Esophagus squamous epithelium (tissue), 4 donors: ENCODE results near the gene ANGPT4.

Source experiments
- POLR2A ChIP-seq, 4 donors: fragments of 450-650 bp; IDR thresholded peaks; one replicate each; pipeline ENCODE4 v1.6.1; 2017; ENCODE audit warnings: antibody characterized with exemption in 4 of 4, mild to moderate bottlenecking in 4 of 4, moderate library complexity in 3 of 4
- TF ChIP-seq, protein P1 (sequence below), 6 experiments: fragments of 450-650 bp in 4 of 6; fragments of 200-600 bp in 2 of 6; sonication (generic) in 2 of 6; IDR thresholded peaks; one replicate each; pipeline ENCODE4 v1.5.1; 2016 to 2019; ENCODE audit warnings: antibody characterized with exemption in 6 of 6, mild to moderate bottlenecking in 4 of 6, moderate library complexity in 4 of 6

DNA sequence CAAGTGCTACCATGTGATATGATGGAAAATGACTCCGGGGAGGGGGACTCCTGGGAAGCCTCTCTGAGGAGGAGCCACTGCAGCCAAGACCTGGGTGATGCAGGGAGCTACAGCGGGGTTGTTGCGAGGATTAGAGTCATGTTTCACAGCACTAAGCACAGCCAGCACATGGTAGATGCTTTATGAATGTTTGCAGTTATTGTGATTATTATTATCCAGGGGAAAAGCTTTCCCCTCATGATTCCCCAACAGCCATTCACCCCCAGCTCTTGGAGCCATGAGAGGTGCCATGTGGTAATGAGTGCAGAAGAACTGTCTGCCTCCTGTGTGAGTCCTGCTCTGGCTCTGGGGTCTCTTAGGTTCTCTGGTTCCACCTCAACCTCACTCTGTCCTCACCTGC is 46.1 kb upstream of the ANGPT4 start:
- TF ChIP-seq, protein P1, sequence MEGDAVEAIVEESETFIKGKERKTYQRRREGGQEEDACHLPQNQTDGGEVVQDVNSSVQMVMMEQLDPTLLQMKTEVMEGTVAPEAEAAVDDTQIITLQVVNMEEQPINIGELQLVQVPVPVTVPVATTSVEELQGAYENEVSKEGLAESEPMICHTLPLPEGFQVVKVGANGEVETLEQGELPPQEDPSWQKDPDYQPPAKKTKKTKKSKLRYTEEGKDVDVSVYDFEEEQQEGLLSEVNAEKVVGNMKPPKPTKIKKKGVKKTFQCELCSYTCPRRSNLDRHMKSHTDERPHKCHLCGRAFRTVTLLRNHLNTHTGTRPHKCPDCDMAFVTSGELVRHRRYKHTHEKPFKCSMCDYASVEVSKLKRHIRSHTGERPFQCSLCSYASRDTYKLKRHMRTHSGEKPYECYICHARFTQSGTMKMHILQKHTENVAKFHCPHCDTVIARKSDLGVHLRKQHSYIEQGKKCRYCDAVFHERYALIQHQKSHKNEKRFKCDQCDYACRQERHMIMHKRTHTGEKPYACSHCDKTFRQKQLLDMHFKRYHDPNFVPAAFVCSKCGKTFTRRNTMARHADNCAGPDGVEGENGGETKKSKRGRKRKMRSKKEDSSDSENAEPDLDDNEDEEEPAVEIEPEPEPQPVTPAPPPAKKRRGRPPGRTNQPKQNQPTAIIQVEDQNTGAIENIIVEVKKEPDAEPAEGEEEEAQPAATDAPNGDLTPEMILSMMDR (IDR thresholded peaks at IDR 0.05) = no peak
- no peak for TF ChIP-seq POLR2A (IDR thresholded peaks at IDR 0.05)
